Fibroblast of the conjunctiva (primary cell): ENCODE results near the gene NEMP2.
"Not testable (repeated sequence)": the region's sequence is repeated elsewhere in the genome, so short reads cannot be mapped to it uniquely, and the experiment has no call there.

ENCODE experiments used
- DNase-seq: peaks from one replicate; pipeline ENCODE4 v3.0.0-alpha.2; 2010; ENCODE audit warnings: low read depth

The NEMP2 gene

DNA sequence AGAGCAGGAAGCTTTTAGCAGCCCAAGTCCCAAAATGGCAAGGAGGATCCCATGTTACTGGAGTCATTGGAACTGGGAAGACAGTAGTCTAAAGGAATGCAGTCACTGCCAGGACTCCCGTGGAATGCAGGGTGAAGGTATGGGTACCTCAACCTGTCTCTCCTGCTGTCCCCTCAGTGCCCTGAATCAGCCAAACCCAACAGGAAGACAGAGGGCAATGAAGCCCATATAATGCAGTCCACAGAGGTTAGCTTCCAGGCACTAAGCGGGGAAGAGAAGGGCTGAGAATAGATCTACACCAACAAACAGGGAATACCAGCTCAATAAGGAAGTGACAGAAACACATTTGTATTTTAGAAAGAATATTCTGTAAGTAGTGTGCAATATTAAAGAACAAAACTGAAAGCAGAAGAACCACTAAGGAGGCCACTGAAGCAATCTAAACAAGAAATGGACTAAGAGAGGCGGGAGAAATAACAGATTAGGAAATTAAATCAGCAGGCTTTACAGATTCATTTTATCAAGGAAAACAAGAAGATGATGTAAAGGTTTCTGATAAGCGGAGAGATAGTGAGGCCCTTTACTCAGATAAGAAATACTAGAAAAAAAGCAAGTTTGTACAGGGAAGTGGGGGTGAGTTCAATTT lies 8.3 kb downstream of the NEMP2 start:
- no peak for DNase-seq

DNA sequence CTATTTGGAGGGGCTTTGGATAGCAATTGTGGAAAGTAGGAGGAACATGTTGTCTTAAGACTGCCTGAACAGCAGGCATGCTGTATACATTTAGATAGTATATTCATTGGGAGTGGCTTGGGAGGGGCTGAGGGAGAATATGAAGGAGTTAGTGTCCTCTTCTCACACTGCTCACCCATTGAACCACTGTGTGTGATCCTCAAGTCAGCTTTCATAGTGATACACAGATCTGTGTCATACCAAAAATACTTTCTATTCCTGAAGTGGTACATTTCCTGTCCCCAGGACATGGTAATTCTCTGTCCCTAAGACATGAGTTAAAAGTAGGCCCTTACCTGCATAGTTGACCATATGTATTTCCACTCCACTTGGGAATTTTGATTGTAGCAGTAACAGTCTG lies 9.6 kb downstream of the NEMP2 start:
- no peak for DNase-seq

DNA sequence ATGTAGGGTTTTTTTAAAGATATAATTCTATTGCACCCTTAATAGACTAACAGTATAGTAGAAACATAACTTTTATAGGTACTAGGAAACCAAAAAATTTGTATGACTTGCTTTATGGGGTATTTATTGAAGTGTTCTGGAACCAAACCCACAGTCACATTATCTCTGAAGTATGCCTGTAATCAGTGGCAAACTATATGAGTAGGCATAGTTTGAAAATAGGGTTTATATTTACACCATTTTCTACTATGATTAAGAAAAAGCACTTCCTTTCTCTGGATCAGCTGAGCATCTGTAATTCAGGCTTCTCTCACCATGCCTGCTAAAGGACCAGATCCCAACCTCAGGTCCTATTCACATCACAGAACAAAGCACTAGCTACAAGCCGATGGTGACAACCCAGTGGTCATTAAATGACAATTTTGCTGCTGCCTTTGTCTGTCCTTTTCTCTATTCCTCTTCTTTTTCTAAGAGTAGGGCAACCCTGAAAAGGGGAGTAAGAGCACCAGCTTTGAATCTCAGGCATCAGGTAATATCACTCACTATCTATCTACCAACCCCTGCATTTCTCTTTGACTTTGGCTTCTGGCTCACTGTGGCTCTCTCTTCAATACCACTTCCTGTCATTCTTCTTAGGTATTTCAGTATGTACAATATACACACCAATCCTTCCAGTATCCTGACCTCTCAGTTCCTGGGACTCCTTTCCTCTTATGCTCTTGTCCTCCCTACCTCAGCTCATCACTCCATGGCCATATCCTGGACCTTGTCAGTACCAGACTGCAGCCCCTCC lies 14.4 kb downstream of the NEMP2 start:
- no peak for DNase-seq

DNA sequence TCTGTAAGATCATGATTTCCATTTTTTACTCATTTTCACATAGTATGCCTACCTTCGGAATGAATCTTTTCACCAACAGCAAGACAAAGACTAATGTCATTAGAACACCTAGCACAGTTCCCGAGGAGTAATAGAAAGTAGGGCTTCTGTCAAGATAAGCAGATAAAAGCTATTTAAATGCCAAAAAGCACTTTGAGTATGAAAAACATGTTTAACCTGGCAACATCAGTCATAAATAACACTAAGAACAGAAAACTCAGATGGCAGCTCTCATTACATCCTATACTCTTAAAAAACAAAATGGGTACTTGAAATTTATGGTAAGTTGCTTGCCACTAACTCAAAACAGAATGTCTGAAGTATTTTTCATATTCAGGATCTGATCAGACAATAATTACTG lies 17.1 kb downstream of the NEMP2 start:
- no peak for DNase-seq

DNA sequence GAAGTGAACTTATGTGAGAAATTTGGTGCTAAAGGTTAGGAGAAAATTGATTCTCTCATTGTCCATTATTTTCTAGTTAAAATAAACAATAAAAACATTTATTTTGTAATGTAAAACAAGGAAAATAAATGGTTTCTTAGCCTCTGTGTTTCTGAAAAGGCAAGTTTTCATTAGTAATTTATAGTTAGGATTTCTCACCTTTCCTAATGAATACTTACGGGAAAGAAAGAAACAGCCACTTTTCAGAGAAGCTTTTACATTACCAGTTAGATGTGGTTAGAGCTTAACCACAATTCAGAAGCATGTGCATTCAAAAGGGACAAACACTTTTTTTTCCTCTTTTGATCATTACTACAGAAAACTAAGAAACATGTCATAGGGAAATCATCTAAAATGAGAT lies 18.8 kb downstream of the NEMP2 start:
- DNase-seq: no peak

GRCh38 chr2:190514676-190515075 lies 19.8 kb downstream of the NEMP2 start:
- no peak for DNase-seq

- no peak for DNase-seq
These were observed 20.6 kb downstream of the NEMP2 start for GRCh38 chr2:190513877-190514276.

DNA sequence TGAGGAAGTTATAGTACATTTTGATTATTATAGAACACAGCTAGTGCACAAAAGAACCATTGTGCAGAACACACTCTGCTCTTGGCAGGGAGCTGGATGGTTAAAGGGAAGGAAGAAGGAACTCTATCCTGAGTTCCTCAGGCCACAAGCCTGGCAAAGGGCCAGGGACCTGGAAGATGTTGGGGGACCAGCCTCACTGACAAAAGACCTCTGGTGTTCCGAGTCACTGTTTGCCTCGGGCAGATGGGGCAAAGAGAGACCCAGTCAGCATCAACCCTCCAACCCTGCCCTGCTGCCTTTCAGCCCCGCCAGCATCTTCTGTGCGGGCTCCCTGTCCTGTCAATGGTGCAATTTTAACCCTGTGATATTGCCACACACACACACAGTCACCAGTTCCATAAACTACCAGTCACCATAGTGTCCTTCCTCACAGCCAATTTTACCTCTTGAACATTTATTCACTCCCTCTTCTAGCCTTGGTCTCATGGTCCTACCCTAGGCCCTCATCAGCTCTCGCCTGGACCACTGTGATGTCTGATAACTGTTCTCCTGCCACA lies 21.9 kb downstream of the NEMP2 start:
- DNase-seq: no peak

- DNase-seq: peak; percentile 46
These were observed 23.4 kb downstream of the NEMP2 start for GRCh38 chr2:190511104-190511503.

DNA sequence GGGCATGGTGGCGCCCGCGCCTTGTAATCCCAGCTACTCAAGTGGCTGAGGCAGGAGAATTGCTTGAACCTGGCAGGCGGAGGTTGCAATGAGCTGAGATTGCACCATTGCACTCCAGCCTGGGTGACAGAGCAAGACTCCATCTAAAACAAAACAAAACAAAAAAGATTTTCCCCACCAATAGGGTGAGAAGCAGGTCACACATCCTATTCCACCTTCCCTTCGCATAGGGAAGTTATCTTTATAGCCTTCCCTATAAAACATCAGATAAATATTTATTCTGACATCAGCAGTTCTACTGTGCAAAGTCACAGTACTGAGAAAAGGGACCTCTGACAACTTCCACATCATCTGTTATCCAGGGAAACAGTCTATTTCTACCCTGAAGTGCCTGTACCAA lies 24.6 kb downstream of the NEMP2 start:
- DNase-seq: not testable (repeated sequence)

- DNase-seq: no peak
These were observed 27.4 kb downstream of the NEMP2 start for GRCh38 chr2:190507135-190507534.

- no peak for DNase-seq
These were observed 27.9 kb downstream of the NEMP2 start for GRCh38 chr2:190506666-190507065.

DNA sequence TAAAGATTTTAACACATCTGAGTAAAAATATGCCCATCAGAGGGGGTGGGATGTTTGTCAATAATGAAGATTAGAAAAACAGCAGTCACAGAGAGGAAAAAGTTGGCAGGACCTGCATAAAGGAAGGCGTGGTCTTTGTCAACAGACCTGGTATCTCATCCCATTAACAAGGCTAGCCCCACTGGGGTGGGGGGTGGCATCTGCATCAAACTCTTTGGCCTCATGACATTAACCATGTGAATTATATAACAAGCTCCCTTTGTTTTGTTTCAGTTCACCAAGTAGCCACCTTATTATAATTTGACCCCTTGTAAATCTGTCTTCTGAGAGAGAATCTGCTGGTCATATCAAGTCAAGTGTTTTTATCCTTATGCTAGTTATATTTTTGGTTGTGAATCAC lies 28.8 kb downstream of the NEMP2 start:
- no peak for DNase-seq

GRCh38 chr2:190504912-190505311 lies 29.6 kb downstream of the NEMP2 start:
- DNase-seq: no peak

- DNase-seq: no peak
These were observed 31.4 kb downstream of the NEMP2 start for GRCh38 chr2:190503088-190503487.

DNA sequence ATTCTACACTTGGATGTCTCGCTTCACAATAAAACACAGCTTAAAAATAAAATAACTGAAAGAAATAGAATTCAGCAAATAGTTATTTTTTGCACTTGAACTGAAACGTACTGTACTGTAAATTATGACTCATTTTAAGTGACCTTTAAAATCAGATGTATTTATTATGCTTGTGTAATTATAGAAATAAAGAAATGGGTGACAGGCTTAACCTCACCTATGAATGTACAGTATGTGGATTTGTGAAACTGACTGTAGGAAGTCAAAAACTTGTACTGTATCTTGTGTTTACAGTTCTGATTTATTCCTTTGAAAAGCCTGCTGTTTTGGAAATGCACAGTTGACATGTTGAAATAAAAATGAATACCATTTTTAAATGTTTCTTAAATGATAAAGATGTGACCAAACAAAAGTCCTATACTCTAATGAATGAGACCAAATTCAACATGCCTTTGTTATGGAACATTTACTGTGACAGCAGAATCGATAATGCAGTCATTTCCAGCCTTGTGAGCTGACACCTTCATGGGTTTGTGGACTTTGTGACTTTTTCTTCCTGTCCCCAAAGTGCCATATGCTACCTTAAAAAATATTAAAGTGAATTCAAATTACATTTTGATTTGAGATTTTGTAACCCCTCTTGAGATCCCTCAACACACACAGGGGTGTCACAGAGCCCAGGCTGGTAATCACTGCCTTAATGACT lies 32.7 kb downstream of the NEMP2 start:
- no peak for DNase-seq

DNA sequence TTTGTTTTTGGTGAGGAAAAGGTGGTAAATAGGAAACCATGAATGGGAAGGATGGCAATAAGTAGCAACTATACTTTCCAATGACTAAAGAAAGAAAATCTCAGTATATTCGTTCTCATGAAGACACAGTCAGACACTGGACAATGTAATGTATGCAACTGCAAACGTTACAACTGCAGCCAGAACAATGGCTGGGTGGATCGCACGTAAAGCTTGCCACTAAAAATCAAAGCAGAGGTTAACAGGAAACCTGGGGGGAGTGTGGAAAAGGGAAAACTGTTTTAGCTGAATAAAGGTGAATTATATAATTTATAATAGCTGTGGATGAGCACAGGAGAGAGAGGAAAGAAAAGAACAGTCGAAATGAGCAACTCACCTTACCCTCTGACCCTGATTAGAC lies 33.3 kb downstream of the NEMP2 start:
- no peak for DNase-seq

- no peak for DNase-seq
These were observed 34.4 kb downstream of the NEMP2 start for GRCh38 chr2:190500054-190500502.

GRCh38 chr2:190499273-190499672 lies 35.2 kb downstream of the NEMP2 start:
- no peak for DNase-seq

- no peak for DNase-seq
These were observed 37.1 kb downstream of the NEMP2 start for GRCh38 chr2:190497428-190497827.

DNA sequence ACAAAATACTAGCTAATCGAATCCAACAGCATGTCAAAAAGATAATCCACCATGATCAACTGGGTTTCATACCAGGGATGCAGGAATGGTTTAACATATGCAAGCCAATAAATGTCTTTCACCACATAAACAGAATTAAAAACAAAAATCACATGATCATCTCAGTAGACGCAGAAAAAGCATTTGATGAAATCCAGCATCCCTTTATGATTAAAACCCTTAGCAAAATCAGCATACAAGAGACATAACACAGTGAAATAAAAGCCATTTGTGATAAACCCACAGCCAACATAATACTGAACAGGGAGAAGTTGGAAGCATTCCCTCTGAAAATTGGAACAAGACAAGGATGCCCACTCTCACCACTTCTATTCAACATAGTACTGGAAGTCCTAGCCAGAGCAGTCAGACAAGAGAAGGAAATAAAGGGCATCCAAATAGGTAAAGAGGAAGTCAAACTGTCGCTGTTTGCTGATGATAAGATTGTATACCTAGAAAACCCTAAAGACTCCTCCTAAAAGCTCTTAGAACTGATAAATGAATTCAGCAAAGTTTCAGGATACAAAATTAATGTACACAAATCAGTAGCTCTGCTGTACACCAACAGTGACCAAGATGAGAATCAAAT lies 39.8 kb downstream of the NEMP2 start:
- not testable (repeated sequence) for DNase-seq

- no peak for DNase-seq
These were observed 41.4 kb downstream of the NEMP2 start for GRCh38 chr2:190493095-190493494.
